ENCODE data around the gene TEX53.

DNA sequence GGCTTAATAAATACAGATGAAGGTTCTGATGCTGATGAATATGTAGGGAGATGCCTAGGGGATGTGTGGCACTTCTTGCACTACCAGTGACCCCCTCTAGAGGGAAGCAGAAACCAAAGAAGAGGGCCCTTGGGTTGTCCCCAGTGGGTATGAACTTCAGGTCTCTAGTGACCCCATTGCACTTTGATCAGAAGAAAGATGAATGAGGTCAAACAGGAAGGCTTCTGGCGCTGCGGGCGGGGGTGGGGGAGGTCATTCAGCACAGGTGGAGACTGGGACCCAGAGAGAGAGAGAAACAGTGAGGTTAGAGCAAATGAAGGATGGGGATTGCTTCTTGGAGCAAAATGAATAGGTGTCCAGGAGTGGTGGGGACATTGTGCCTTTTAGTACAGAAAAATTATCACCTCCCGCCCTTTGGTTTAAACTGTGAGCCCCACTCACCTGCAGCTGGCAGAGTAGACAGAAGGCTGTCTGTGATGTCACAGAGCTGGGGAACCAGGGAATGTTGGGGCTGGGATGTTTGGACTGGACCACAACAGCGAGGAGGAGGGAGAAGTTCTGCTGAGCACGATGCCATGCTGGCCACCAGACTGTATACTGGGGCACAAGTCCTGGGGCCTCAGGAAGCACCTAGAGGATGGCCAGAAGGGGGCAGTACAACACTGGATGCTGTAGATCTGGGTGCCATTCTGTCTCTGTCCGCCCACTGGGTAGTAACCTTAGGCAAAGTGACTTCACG is 24.2 kb upstream of the TEX53 start, which contains the start of gene TEX48:
- TF ChIP-seq, protein P1, sequence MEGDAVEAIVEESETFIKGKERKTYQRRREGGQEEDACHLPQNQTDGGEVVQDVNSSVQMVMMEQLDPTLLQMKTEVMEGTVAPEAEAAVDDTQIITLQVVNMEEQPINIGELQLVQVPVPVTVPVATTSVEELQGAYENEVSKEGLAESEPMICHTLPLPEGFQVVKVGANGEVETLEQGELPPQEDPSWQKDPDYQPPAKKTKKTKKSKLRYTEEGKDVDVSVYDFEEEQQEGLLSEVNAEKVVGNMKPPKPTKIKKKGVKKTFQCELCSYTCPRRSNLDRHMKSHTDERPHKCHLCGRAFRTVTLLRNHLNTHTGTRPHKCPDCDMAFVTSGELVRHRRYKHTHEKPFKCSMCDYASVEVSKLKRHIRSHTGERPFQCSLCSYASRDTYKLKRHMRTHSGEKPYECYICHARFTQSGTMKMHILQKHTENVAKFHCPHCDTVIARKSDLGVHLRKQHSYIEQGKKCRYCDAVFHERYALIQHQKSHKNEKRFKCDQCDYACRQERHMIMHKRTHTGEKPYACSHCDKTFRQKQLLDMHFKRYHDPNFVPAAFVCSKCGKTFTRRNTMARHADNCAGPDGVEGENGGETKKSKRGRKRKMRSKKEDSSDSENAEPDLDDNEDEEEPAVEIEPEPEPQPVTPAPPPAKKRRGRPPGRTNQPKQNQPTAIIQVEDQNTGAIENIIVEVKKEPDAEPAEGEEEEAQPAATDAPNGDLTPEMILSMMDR (IDR thresholded peaks at IDR 0.05), result peak in 11 of 12 donors; percentile 31 to 53 (median 41)
- no peak for TF ChIP-seq POLR2A (IDR thresholded peaks at IDR 0.05)
